DND-41 (cell line): ENCODE measurements around the gene F2RL3.

Source experiments
- ATAC-seq: fragments of 200-7000 bp; cut with Tn5 transposase; 3 replicates; pipeline ENCODE4 v1.9.1; 2021; ENCODE audit warnings: low read depth; ENCODE audit not compliant: insufficient read depth
- DNase-seq: peaks from one replicate; pipeline ENCODE4 v3.0.0-alpha.2; 2020
- H2AFZ ChIP-seq: 2 replicates; pipeline ENCODE4 v1.6.0; 2012; ENCODE audit warnings: low read depth, low read length
- H3K27ac ChIP-seq: 2 replicates; pipeline ENCODE4 v1.5.1; 2012; ENCODE audit warnings: low read length, inconsistent platforms
- H3K27me3 ChIP-seq: fragments of 200-600 bp; sonication (generic); 2 replicates; pipeline ENCODE4 v1.6.0; 2012; ENCODE audit warnings: low read length, mild to moderate bottlenecking, inconsistent platforms; ENCODE audit not compliant: insufficient read depth, poor library complexity
- H3K36me3 ChIP-seq: 2 replicates; pipeline ENCODE4 v1.5.1; 2012; ENCODE audit warnings: low read length, inconsistent platforms; ENCODE audit not compliant: insufficient read depth
- H3K4me1 ChIP-seq: 2 replicates; pipeline ENCODE4 v1.5.1; 2012; ENCODE audit warnings: mild to moderate bottlenecking, low read length; ENCODE audit not compliant: insufficient read depth
- H3K4me2 ChIP-seq: 2 replicates; pipeline ENCODE4 v1.6.0; 2012; ENCODE audit warnings: mild to moderate bottlenecking, moderate library complexity, low read length, inconsistent platforms; ENCODE audit not compliant: insufficient read depth
- H3K4me3 ChIP-seq, 2 experiments: fragments of 200-600 bp in 1 of 2; shearing (Covaris generic) in 1 of 2; 2 replicates each; pipeline ENCODE4 v1.5.1; 2012 to 2016; ENCODE audit warnings: inconsistent platforms in 2 of 2, low read length in 2 of 2, mild to moderate bottlenecking in 2 of 2, low read depth in 1 of 2, moderate library complexity in 1 of 2
- H3K79me2 ChIP-seq: 2 replicates; pipeline ENCODE4 v1.6.0; 2012; ENCODE audit warnings: low read length, inconsistent platforms; ENCODE audit not compliant: insufficient read depth
- H3K9ac ChIP-seq: 2 replicates; pipeline ENCODE4 v1.6.0; 2012; ENCODE audit warnings: low read depth, mild to moderate bottlenecking, inconsistent platforms, low read length, moderate library complexity
- H3K9me3 ChIP-seq: 2 replicates; pipeline ENCODE4 v1.5.1; 2012; ENCODE audit warnings: low read length, moderate library complexity, mild to moderate bottlenecking, inconsistent platforms; ENCODE audit not compliant: insufficient read depth, severe bottlenecking
- H4K20me1 ChIP-seq: 2 replicates; pipeline ENCODE4 v1.6.0; 2012; ENCODE audit warnings: low read length; ENCODE audit not compliant: insufficient read depth
- CTCF ChIP-seq: IDR thresholded peaks from 2 replicates; pipeline ENCODE4 v1.5.1; 2012; ENCODE audit warnings: borderline replicate concordance, low read length, moderate library complexity, mild to moderate bottlenecking; ENCODE audit not compliant: poor library complexity, severe bottlenecking; ENCODE audit errors: extremely low read depth
- EZH2 ChIP-seq: IDR thresholded peaks from 3 replicates; pipeline ENCODE4 v1.6.1; 2012; ENCODE audit warnings: borderline replicate concordance, low read depth, mild to moderate bottlenecking, moderate library complexity, low read length, inconsistent platforms; ENCODE audit not compliant: severe bottlenecking

The F2RL3 gene

GRCh38 chr19:16928916-16929315 lies 40.1 kb downstream of the F2RL3 start:
- Histone ChIP-seq H3K36me3 (no peaks in the 10 kb centered on the region), H3K9me3 (peaks cover 14% of the 10 kb centered on the region), H3K9ac (no peak overlapping the region), H3K4me2 (no peak overlapping the region), H2AFZ (no peak overlapping the region), H3K27me3 (no peaks in the 10 kb centered on the region), H3K27ac (no peak overlapping the region), H3K4me1 (no peaks in the 10 kb centered on the region), H4K20me1 (no peaks in the 10 kb centered on the region), H3K4me3 (no peak overlapping the region), H3K79me2 (no peaks in the 10 kb centered on the region)
- DNase-seq = no peak
- TF ChIP-seq CTCF (no peak), EZH2 (no peak)
- no peak for ATAC-seq

DNA sequence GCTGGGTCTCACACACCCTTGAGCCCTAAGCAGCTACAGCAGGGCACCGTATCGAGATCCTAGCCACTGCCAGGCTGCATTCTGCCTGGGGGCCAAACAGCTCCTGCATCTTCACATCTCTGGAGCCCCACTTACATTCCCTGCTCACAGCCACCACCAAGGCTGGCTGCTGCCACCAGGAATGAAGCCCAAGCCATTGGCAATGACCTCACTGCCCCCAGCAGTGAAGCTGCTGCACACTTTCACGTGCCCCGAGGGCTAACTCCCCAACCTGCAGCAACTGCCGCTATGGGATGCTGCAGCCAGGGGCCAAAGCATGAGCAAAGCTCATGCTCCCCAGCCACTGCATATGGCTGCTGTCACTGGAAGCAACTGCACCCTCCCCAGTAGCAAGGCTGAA lies 42.0 kb downstream of the F2RL3 start:
- Histone ChIP-seq H3K4me3 (no peak overlapping the region), H3K4me2 (no peak overlapping the region), H3K9ac (no peak overlapping the region), H3K9me3 (peaks cover 20% of the 10 kb centered on the region), H3K4me1 (no peaks in the 10 kb centered on the region), H3K27ac (no peak overlapping the region), H3K36me3 (no peaks in the 10 kb centered on the region), H3K79me2 (no peaks in the 10 kb centered on the region), H3K27me3 (no peaks in the 10 kb centered on the region), H4K20me1 (no peaks in the 10 kb centered on the region), H2AFZ (no peak overlapping the region)
- DNase-seq = no peak
- ATAC-seq = no peak
- no peak for TF ChIP-seq CTCF
- no peak for TF ChIP-seq EZH2

GRCh38 chr19:16931306-16931705 lies 42.5 kb downstream of the F2RL3 start:
- H3K27me3 ChIP-seq = no peaks in the 10 kb centered on the region
- H2AFZ ChIP-seq = no peak overlapping the region
- H4K20me1 ChIP-seq = no peaks in the 10 kb centered on the region
- TF ChIP-seq CTCF (no peak), EZH2 (no peak)
- no peaks in the 10 kb centered on the region for H3K79me2 ChIP-seq
- no peaks in the 10 kb centered on the region for H3K4me1 ChIP-seq
- no peak overlapping the region for H3K9ac ChIP-seq
- no peak overlapping the region for H3K4me2 ChIP-seq
- ATAC-seq (no peak), DNase-seq (no peak)
- no peak overlapping the region for H3K27ac ChIP-seq
- no peaks in the 10 kb centered on the region for H3K36me3 ChIP-seq
- no peak overlapping the region for H3K4me3 ChIP-seq
- H3K9me3 ChIP-seq = peaks cover 20% of the 10 kb centered on the region

- Histone ChIP-seq H3K9me3 (peaks cover 10% of the 10 kb centered on the region), H3K4me3 (no peak overlapping the region), H2AFZ (no peak overlapping the region), H3K27me3 (no peaks in the 10 kb centered on the region), H3K9ac (no peak overlapping the region), H3K36me3 (no peaks in the 10 kb centered on the region), H3K27ac (no peak overlapping the region), H3K79me2 (no peaks in the 10 kb centered on the region), H3K4me2 (no peak overlapping the region), H4K20me1 (no peaks in the 10 kb centered on the region), H3K4me1 (no peaks in the 10 kb centered on the region)
- DNase-seq (no peak), ATAC-seq (no peak)
- TF ChIP-seq CTCF = no peak
These were observed 45.7 kb downstream of the F2RL3 start for GRCh38 chr19:16934489-16934888.
